Retinal pigment epithelial cell (primary cell): ENCODE results near the gene MYRFL.

Experiments used
- DNase-seq: peaks from one replicate; pipeline ENCODE4 v3.0.0-alpha.2; 2010; ENCODE audit warnings: low read depth
- H3K4me3 ChIP-seq: 2 replicates; pipeline ENCODE4 v1.5.1; 2011; ENCODE audit warnings: mild to moderate bottlenecking, low read length, control low read depth, moderate library complexity
- TF ChIP-seq, protein P1 (sequence below): conservative IDR thresholded peaks from 2 replicates; pipeline ENCODE4 v1.5.1; 2011; ENCODE audit warnings: low read depth, low read length, control low read depth, inconsistent platforms

MYRFL gene

DNA sequence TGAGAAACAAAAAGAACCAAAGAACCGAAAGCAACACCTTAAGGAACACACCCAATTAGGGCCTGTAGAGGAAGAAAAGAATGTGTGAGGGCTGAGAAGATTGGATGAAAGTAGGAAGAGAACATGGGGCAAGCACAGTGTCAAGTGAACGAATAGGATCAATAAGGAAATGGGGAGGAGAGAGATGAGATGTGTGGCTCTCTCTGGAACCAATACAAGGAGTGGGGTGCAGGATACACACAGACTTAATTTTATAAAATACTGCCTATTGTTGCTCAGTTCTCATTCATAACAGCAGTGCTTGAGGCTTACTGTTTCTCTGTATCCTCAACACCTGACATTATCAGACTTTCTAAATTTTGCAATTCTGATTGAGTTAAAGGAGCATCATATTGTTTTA, 93.3 kb downstream of the MYRFL start:
- TF ChIP-seq, protein P1, sequence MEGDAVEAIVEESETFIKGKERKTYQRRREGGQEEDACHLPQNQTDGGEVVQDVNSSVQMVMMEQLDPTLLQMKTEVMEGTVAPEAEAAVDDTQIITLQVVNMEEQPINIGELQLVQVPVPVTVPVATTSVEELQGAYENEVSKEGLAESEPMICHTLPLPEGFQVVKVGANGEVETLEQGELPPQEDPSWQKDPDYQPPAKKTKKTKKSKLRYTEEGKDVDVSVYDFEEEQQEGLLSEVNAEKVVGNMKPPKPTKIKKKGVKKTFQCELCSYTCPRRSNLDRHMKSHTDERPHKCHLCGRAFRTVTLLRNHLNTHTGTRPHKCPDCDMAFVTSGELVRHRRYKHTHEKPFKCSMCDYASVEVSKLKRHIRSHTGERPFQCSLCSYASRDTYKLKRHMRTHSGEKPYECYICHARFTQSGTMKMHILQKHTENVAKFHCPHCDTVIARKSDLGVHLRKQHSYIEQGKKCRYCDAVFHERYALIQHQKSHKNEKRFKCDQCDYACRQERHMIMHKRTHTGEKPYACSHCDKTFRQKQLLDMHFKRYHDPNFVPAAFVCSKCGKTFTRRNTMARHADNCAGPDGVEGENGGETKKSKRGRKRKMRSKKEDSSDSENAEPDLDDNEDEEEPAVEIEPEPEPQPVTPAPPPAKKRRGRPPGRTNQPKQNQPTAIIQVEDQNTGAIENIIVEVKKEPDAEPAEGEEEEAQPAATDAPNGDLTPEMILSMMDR = no peak
- no peak overlapping the region for H3K4me3 ChIP-seq
- no peak for DNase-seq

DNA sequence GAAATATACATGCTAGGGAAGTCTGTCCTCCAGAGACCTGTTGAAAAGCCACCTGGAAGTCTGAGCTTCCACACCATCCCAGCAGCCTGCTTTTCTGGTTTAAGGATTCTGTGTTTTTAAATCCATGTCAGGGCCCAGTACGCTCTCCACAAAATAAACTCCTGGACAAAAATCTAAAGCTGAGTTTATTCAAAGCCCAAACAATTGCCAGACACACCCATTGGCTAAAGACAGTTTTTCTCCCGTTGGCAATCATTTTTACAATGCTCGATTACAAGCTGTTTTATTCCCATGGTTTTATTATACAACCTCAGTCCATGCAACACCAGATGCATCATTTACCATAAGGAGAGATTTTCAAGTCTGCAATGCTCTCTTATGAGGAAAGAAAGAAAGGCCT, 94.5 kb downstream of the MYRFL start:
- DNase-seq = no peak
- no peak overlapping the region for H3K4me3 ChIP-seq
- TF ChIP-seq, protein P1 = no peak

DNA sequence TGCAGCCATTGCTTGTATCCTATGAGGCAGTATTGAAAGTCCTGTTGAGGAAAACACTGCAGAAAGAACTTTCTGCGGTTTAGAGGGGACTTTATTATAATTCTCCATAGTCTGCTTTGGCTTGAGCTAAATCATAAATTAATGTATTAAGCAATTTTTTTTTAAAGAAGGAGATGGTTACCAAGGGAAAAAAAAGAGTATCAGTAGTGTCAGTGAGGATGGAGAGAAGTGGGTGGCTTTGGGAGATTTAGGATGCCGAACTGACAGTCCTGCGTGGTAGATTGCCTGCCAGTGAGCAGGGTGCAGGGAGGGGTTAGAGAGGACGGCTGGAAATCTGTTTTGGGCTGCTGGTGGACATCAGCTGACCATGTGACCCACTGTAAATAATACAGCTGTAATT, 96.8 kb downstream of the MYRFL start:
- TF ChIP-seq, protein P1 = no peak
- no peak overlapping the region for H3K4me3 ChIP-seq
- no peak for DNase-seq

DNA sequence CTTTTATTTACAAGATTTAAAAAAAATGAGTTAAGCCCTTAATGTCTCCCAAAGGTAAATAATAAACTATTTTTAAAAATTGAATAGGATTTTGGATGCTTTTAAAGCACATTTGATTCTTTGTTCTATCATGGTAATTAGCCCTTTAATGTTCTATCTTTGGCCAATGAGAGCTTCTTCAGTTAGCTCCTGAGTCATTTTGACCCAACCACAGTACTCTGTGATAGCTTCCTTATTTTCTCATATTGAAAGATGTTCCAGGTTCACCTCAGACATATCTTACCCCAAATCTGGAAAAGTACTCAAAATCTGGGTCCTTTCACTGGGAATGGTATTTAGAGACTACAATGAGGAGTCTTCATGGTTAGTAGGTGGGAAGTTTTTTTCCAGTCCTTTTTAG, 98.0 kb downstream of the MYRFL start:
- DNase-seq = no peak
- TF ChIP-seq, protein P1 = no peak

DNA sequence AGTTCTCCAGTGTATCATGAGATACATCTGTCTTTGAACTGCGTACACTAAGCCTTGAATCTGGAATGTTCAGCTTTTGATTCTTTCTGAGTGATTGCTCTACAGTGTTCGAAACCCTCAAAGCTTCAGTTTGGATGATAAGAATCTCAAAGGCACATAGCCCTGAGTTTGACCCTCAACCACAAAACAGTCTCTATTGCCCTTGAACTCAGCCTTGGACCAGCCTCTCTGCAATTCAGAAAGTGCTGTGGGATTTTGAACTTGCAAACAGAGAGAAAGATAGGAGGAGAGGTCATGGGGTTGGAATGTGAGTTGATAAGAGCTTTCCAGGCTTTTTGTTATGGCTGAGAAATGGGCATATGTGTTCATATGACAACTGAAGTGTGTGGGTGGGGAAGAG, 100.3 kb downstream of the MYRFL start:
- no peak for DNase-seq
- H3K4me3 ChIP-seq = no peak overlapping the region
- TF ChIP-seq, protein P1 = no peak

More for the DNA sequence above, 98.0 kb downstream of the MYRFL start:
- no peak overlapping the region for H3K4me3 ChIP-seq

GRCh38 chr12:69927164-69927563, 102.1 kb downstream of the MYRFL start:
- DNase-seq = no peak
- TF ChIP-seq, protein P1 = no peak
- H3K4me3 ChIP-seq = no peak overlapping the region

GRCh38 chr12:69929125-69929524, 104.1 kb downstream of the MYRFL start:
- DNase-seq = no peak
- TF ChIP-seq, protein P1 = no peak
- H3K4me3 ChIP-seq = no peak overlapping the region
